K562 (cell line): ENCODE measurements around the gene LHCGR. TPM values are rescaled to one million over a fixed set of nuclear protein-coding genes. Genes with fewer than 3 reads are reported as not detected.

Experiments
- ATAC-seq: fragments of 200-7000 bp; cut with Tn5 transposase; 3 replicates; pipeline ENCODE4 v1.9.1; 2020; ENCODE audit warnings: moderate library complexity
- BruUV-seq: library from RNA; stranded (reverse); fragments of 400-500 nt; replicated peaks from 2 replicates; lab custom pipeline; 2021; lab: Mats Ljungman, UMichigan
- CTCF ChIA-PET: fragments of 300-600 bp; formaldehyde crosslinking; extraction: SDS; loops from one replicate; lab custom pipeline; 2021; ENCODE audit warnings: low intra/inter-chr PET ratio; lab: Yijun Ruan, JAX
- POLR2A ChIA-PET: fragments of 300-600, 350-650 bp; sonication (Branson Sonifier 250); formaldehyde crosslinking; extraction: SDS; loops from one replicate; lab custom pipeline; 2021; ENCODE audit warnings: antibody characterized with exemption, inconsistent platforms; lab: Yijun Ruan, JAX
- DNase-seq, 4 experiments: peaks; one replicate each; pipeline versions ENCODE4 v3.0.0 to v3.0.0-alpha.2; 2011 to 2018; ENCODE audit warnings: low spot score in 3 of 4, mixed read lengths in 3 of 4; ENCODE audit errors: extremely low read depth in 1 of 4
- FAIRE-seq: peaks from 2 replicates; lab custom pipeline; 2011; peaks lifted over from hg19 to GRCh38; lab: Jason Lieb, UNC
- H2AFZ ChIP-seq: 2 replicates; pipeline ENCODE4 v1.6.0; 2011; ENCODE audit warnings: low read depth, low read length, control low read depth, inconsistent platforms
- H3K27ac ChIP-seq: fragments of 200-600 bp; 3 replicates; pipeline ENCODE4 v1.8.0; 2011; ENCODE audit warnings: low read depth, mild to moderate bottlenecking, control low read depth, inconsistent platforms, low read length, moderate library complexity, mixed read lengths; ENCODE audit errors: extremely low read depth
- H3K27me3 ChIP-seq, 2 experiments: fragments of 300-600 bp in 1 of 2; 2 replicates in 1 of 2; 3 replicates in 1 of 2; pipeline versions ENCODE4 v1.6.0 to v1.8.0; 2011; ENCODE audit warnings: inconsistent platforms in 2 of 2, low read length in 2 of 2, mild to moderate bottlenecking in 1 of 2, mixed read lengths in 1 of 2, moderate library complexity in 1 of 2; ENCODE audit not compliant: control insufficient read depth in 2 of 2, insufficient read depth in 2 of 2
- H3K36me3 ChIP-seq: fragments of 300-600 bp; 3 replicates; pipeline ENCODE4 v1.8.0; 2011; ENCODE audit warnings: mild to moderate bottlenecking, low read length, inconsistent platforms; ENCODE audit not compliant: control insufficient read depth, insufficient read depth
- H3K4me1 ChIP-seq, 2 experiments: fragments of 200-600 bp in 1 of 2; replicated peaks in 1 of 2; 2 replicates in 1 of 2; 3 replicates in 1 of 2; pipeline versions ENCODE4 v1.5.1 to v1.8.0; 2011; ENCODE audit warnings: inconsistent platforms in 2 of 2, low read length in 2 of 2, mild to moderate bottlenecking in 1 of 2, mixed read lengths in 1 of 2, moderate library complexity in 1 of 2; ENCODE audit not compliant: control insufficient read depth in 2 of 2, insufficient read depth in 2 of 2
- H3K4me2 ChIP-seq: 2 replicates; pipeline ENCODE4 v1.6.1; 2011; ENCODE audit warnings: low read length, control low read depth, inconsistent platforms, mixed read lengths; ENCODE audit not compliant: insufficient read depth
- H3K4me3 ChIP-seq: fragments of 200-600 bp; sonication (generic), shearing (Covaris generic); 2 replicates; pipeline ENCODE4 v1.5.1; 2016; ENCODE audit warnings: control low read depth, inconsistent platforms
- H3K79me2 ChIP-seq: fragments of 200-600 bp; 3 replicates; pipeline ENCODE4 v1.8.0; 2011; ENCODE audit warnings: low read length, inconsistent platforms; ENCODE audit not compliant: control insufficient read depth, insufficient read depth
- H3K9ac ChIP-seq, 2 experiments: 2 replicates each; pipeline versions ENCODE4 v1.6.0 to v1.6.1; 2011; ENCODE audit warnings: low read depth in 2 of 2, low read length in 2 of 2, control low read depth in 1 of 2, inconsistent platforms in 1 of 2, mild to moderate bottlenecking in 1 of 2, mixed read lengths in 1 of 2; ENCODE audit not compliant: insufficient read depth in 1 of 2
- H3K9me1 ChIP-seq: one replicate; pipeline ENCODE4 v1.6.0; 2011; ENCODE audit warnings: inconsistent platforms, mild to moderate bottlenecking, low read length, moderate library complexity; ENCODE audit not compliant: control insufficient read depth, insufficient read depth
- H3K9me3 ChIP-seq: replicated peaks from 2 replicates; pipeline ENCODE4 v1.5.1; 2011; ENCODE audit warnings: low read depth, low read length, inconsistent platforms; ENCODE audit not compliant: control insufficient read depth, insufficient read depth
- H4K20me1 ChIP-seq: replicated peaks from 2 replicates; pipeline ENCODE4 v1.6.1; 2011; ENCODE audit warnings: low read length, inconsistent platforms, mixed read lengths; ENCODE audit not compliant: control insufficient read depth, insufficient read depth
- CBFA2T2 ChIP-seq: fragments of 450-650 bp; conservative IDR thresholded peaks from 2 replicates; pipeline ENCODE4 v1.6.1; 2017; ENCODE audit warnings: mild to moderate bottlenecking
- HDAC1 ChIP-seq, 2 experiments: fragments of 450-650 bp; IDR thresholded peaks; 2 replicates each; pipeline ENCODE4 v1.6.1; 2016 to 2017; ENCODE audit warnings: inconsistent platforms in 1 of 2, mild to moderate bottlenecking in 1 of 2, moderate library complexity in 1 of 2
- MNT ChIP-seq, 2 experiments: fragments of 450-650 bp; conservative IDR thresholded peaks; 2 replicates each; pipeline ENCODE4 v1.6.1; 2017; ENCODE audit warnings: mild to moderate bottlenecking in 2 of 2, moderate library complexity in 2 of 2
- ZNF146 ChIP-seq: IDR thresholded peaks from one replicate; pipeline ENCODE4 v1.6.1; 2018; ENCODE audit warnings: missing compliant biosample characterization; ENCODE audit not compliant: unreplicated experiment
- WGBS: fragments of 100-300 bp; shearing (Covaris generic); methylation state at CpG from one replicate; pipeline ENCODE4 v1.1.6; 2016; ENCODE audit warnings: low coverage, mixed read lengths; ENCODE audit not compliant: insufficient coverage; ENCODE audit errors: missing lambda C conversion rate; 5-methylcytosine and 5-hydroxymethylcytosine counted together
- in situ Hi-C: fragments of 300-500 bp; cut with MboI; formaldehyde crosslinking; loops from 4 replicates; pipeline ENCODE4 v1.15.0; 2018; ENCODE audit warnings: inconsistent platforms, mixed read lengths
- intact Hi-C: fragments of 100-400 bp; cut with micrococcal nuclease; formaldehyde crosslinking; loops from 2 replicates; pipeline ENCODE4 v1.14.2; 2022
- polyA plus RNA-seq, 8 experiments: library from polyadenylated mRNA; depleted of rRNA in 4 of 8; stranded (reverse) in 5 of 8; unstranded in 3 of 8; fragments of >200 nt; fragmentation: Nextera tagmentation in 2 of 8; fragmentation: Illumina TruSeq in 1 of 8; extraction: Ambion mirVana in 2 of 8; extraction: Trizol in 1 of 8; gene quantifications; 2 replicates each; pipeline versions ENCODE4 v1.2.1 to v1.2.3, GENCODE V29; 2011 to 2014; ENCODE audit warnings: inconsistent platforms in 1 of 8, missing spikeins in 1 of 8
- total RNA-seq, 7 experiments: library from RNA; depleted of rRNA in 6 of 7; stranded (reverse); fragments of >200 nt in 6 of 7; fragmentation: Illumina TruSeq in 2 of 7; extraction: Trizol in 2 of 7; gene quantifications; 2 replicates each; pipeline versions ENCODE4 v1.2.1 to v1.2.3, GENCODE V29; 2011 to 2021; ENCODE audit warnings: low replicate concordance in 1 of 7

Gene LHCGR
- total and polyA plus RNA-seq, 9 of the 15 experiments (the other 6 are each of a cell fraction or from before 2014, with no cell fraction given) = not detected

GRCh38 chr2:48715956-48716355 is 39.6 kb downstream of the LHCGR start:
- H3K9me1 ChIP-seq = no peaks in the 10 kb centered on the region
- 8% methylated on average over 1 of the region's 1 CpG for WGBS
- DNase-seq (no peak), ATAC-seq (no peak), FAIRE-seq (no peak)
- CTCF ChIA-PET = no interaction called here
- no peaks in the 10 kb centered on the region for H3K36me3 ChIP-seq
- no peak overlapping the region for H3K4me3 ChIP-seq
- in situ Hi-C loops = no loop called here
- no peaks in the 10 kb centered on the region for H3K79me2 ChIP-seq
- no peaks in the 10 kb centered on the region for H3K9me3 ChIP-seq
- POLR2A ChIA-PET = interaction anchor here (1.4 kb wide), 1 partner anchor 13 kb away, joined by 4 read pairs; no protein-coding TSS in a partner anchor
- H3K27me3 ChIP-seq = no peaks in the 10 kb centered on the region
- no peak overlapping the region for H3K4me2 ChIP-seq
- H3K9ac ChIP-seq = no peak overlapping the region
- H3K4me1 ChIP-seq = peaks cover 0 to 24% of the 10 kb centered on the region in 2 experiments; a peak in 2 of 5 replicates
- intact Hi-C loops = no loop called here
- no peaks in the 10 kb centered on the region for H4K20me1 ChIP-seq
- no peak overlapping the region for H3K27ac ChIP-seq
- no TSS peak for BruUV-seq
- H2AFZ ChIP-seq = no peak overlapping the region
- TF ChIP-seq ZNF146 (CRISPR knock-in tag) = no peak
- no peak for TF ChIP-seq MNT (conservative IDR thresholded peaks at IDR 0.05)
- no peak for TF ChIP-seq CBFA2T2
- TF ChIP-seq HDAC1 (IDR thresholded peaks at IDR 0.05) = no peak
